ENCODE results near the gene GLYAT.

DNA sequence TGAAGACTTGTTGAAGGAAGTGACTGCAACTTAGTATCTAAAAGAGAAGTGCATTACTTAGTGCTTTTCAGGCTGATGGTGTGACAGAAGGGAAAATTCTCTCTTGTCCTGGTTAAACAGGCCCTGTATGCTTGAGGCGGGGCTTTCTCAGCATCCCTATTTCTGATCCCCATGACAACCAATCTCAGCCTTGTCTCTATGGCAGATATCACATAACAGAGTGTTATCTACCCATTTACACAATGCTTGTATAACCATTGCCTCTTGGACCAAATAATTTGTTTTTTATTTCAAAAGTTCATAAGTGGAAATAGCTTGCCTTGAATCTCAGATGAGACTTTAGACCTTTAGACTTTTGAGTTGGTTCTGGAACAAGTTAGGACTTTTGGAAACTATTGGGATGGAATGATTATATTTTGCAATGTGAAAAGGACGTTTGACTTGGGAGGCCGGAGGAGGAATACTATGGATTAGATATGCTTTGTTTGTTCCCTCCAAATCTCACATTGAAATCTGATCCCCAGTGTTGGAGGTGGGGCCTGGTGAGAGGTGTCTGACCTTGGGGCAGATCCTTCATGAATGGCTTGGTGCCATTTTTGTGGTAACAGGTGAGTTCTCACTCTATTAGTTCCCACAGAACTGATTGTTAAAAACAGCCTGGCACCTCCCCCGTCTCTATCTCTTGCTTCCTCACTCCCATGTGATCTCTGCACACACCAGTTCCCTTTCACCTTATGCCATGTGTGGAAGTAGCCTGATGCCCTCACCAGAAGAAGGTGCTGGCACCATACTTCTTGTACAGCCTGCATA lies 3.1 kb upstream of the GLYAT start:
- TF ChIP-seq, protein P1, sequence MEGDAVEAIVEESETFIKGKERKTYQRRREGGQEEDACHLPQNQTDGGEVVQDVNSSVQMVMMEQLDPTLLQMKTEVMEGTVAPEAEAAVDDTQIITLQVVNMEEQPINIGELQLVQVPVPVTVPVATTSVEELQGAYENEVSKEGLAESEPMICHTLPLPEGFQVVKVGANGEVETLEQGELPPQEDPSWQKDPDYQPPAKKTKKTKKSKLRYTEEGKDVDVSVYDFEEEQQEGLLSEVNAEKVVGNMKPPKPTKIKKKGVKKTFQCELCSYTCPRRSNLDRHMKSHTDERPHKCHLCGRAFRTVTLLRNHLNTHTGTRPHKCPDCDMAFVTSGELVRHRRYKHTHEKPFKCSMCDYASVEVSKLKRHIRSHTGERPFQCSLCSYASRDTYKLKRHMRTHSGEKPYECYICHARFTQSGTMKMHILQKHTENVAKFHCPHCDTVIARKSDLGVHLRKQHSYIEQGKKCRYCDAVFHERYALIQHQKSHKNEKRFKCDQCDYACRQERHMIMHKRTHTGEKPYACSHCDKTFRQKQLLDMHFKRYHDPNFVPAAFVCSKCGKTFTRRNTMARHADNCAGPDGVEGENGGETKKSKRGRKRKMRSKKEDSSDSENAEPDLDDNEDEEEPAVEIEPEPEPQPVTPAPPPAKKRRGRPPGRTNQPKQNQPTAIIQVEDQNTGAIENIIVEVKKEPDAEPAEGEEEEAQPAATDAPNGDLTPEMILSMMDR (conservative IDR thresholded peaks at IDR 0.05; ENCODE audit: low read length) = no peak
- TF ChIP-seq EZH2phosphoT487 (IDR thresholded peaks at IDR 0.05; ENCODE audit: borderline replicate concordance) = no peak
